ENCODE results near the gene PCDHGA9. TPM values are rescaled to one million over a fixed set of nuclear protein-coding genes. Genes with fewer than 3 reads are reported as not detected.
"Not testable (repeated sequence)": the region's sequence is repeated elsewhere in the genome, so short reads cannot be mapped to it uniquely, and the experiment has no call there.

The PCDHGA9 gene
- total RNA-seq, 6 experiments from 2014 or later: 1.0 to 2.5 (median 1.3) TPM

DNA sequence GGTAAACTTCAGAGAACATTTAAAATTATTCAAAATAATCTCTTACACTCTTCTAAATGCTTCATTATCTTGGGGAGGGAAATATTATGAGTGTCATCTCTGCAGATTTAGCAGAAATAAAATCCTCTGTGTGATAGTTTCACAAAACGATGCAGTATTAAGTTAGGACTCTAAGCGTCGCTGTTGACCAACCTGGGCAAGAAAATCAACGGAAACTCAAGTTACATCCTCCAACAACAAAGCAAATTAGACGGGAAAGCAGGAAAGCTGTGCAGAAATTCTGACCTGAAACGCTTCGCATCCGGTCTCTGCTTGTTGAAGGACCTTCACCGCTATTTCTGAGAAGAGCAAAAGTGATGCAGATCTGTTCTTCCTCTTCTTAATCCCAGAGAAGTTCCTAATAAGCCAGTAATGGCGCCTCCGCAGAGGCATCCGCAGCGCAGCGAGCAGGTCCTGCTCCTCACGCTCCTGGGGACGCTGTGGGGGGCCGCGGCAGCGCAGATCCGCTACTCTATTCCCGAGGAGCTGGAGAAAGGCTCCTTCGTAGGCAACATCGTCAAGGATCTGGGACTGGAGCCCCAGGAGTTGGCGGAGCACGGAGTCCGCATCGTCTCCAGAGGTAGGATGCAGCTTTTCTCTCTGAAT is 28.8 kb upstream of the PCDHGA9 start, which contains the start of gene PCDHGA6:
TSS of gene PCDHGA6 (plus strand) at position 219 of the 645 bp plus-strand sequence. CDS start at position 412, 193 bp downstream.
- Histone ChIP-seq H3K9me3 (peaks cover 0 to 10% (median 2%) of the 10 kb centered on the region in 4 donors), H3K4me3 (peak within 1 kb of the TSS in 1 of 3 donors; percentile 16), H3K27me3 (no peaks in the 10 kb centered on the region), H3K4me1 (no peaks in the 10 kb centered on the region), H3K36me3 (no peaks in the 10 kb centered on the region), H3K27ac (no peak within 1 kb of the TSS)
- intact Hi-C loops (cut with DNase I): no loop called here
- DNase-seq (no peak), ATAC-seq (peak in 1 of 4 donors; percentile 25)
- TF ChIP-seq, protein P1, sequence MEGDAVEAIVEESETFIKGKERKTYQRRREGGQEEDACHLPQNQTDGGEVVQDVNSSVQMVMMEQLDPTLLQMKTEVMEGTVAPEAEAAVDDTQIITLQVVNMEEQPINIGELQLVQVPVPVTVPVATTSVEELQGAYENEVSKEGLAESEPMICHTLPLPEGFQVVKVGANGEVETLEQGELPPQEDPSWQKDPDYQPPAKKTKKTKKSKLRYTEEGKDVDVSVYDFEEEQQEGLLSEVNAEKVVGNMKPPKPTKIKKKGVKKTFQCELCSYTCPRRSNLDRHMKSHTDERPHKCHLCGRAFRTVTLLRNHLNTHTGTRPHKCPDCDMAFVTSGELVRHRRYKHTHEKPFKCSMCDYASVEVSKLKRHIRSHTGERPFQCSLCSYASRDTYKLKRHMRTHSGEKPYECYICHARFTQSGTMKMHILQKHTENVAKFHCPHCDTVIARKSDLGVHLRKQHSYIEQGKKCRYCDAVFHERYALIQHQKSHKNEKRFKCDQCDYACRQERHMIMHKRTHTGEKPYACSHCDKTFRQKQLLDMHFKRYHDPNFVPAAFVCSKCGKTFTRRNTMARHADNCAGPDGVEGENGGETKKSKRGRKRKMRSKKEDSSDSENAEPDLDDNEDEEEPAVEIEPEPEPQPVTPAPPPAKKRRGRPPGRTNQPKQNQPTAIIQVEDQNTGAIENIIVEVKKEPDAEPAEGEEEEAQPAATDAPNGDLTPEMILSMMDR (IDR thresholded peaks at IDR 0.05): peak; percentile 4 to 31 (median 26)
- no peak for TF ChIP-seq POLR2A (IDR thresholded peaks at IDR 0.05)
- 11% methylated on average over 9 of the region's 27 CpGs for WGBS (ENCODE audit: insufficient coverage, low coverage, low lambda C conversion rate, missing lambda C conversion rate)

DNA sequence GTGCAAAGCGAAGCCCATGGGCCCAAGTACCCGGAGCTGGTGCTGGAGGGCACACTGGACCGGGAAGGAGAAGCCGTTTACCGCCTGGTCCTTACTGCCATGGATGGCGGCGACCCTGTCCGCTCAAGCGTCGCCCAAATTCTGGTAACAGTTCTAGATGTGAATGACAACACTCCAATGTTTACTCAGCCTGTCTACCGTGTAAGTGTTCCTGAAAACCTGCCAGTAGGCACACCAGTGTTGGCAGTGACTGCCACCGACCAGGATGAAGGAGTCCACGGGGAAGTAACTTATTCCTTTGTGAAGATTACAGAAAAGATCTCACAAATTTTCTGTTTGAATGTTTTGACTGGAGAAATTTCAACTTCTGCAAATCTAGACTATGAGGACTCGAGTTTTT is 28.0 kb upstream of the PCDHGA9 start:
- 64% methylated on average over 10 of the region's 14 CpGs for WGBS (ENCODE audit: insufficient coverage, low coverage, low lambda C conversion rate, missing lambda C conversion rate)
- Histone ChIP-seq H3K9me3 (peaks cover 0 to 10% (median 2%) of the 10 kb centered on the region in 4 donors), H3K36me3 (no peaks in the 10 kb centered on the region), H3K4me1 (no peaks in the 10 kb centered on the region), H3K27ac (no peak overlapping the region), H3K4me3 (no peak overlapping the region), H3K27me3 (no peaks in the 10 kb centered on the region)
- intact Hi-C loops (cut with DNase I): no loop called here
- TF ChIP-seq, protein P1 (IDR thresholded peaks at IDR 0.05): no peak
- no peak for TF ChIP-seq POLR2A (IDR thresholded peaks at IDR 0.05)
- DNase-seq (no peak), ATAC-seq (no peak)

DNA sequence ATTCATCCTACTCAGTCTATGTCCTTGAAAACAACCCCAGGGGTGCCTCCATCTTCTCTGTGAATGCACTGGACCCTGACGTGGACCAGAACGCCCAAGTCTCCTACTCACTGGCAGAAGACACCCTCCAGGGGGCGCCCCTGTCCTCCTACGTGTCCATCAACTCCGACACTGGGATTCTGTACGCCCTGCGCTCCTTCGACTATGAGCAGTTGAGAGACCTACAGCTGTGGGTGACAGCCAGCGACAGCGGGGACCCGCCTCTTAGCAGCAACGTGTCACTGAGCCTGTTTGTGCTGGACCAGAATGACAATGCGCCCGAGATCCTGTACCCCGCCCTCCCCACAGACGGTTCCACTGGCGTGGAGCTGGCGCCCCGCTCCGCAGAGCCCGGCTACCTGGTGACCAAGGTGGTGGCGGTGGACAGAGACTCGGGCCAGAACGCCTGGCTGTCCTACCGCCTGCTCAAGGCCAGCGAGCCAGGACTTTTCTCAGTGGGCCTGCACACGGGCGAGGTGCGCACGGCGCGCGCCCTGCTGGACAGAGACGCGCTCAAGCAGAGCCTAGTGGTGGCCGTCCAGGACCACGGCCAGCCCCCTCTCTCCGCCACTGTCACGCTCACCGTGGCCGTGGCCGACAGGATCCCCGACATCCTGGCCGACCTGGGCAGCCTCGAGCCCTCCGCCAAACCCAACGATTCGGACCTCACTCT is 27.0 kb upstream of the PCDHGA9 start:
- H3K36me3 ChIP-seq; H3K27me3 ChIP-seq; DNase-seq; intact Hi-C loops (cut with DNase I); H3K4me3 ChIP-seq; H3K27ac ChIP-seq; ATAC-seq; H3K4me1 ChIP-seq: not testable (repeated sequence)
- WGBS (ENCODE audit: insufficient coverage, low coverage, low lambda C conversion rate, missing lambda C conversion rate): 38% methylated on average over 11 of the region's 48 CpGs
- peaks cover 0 to 10% (median 2%) of the 10 kb centered on the region in 4 donors for H3K9me3 ChIP-seq

DNA sequence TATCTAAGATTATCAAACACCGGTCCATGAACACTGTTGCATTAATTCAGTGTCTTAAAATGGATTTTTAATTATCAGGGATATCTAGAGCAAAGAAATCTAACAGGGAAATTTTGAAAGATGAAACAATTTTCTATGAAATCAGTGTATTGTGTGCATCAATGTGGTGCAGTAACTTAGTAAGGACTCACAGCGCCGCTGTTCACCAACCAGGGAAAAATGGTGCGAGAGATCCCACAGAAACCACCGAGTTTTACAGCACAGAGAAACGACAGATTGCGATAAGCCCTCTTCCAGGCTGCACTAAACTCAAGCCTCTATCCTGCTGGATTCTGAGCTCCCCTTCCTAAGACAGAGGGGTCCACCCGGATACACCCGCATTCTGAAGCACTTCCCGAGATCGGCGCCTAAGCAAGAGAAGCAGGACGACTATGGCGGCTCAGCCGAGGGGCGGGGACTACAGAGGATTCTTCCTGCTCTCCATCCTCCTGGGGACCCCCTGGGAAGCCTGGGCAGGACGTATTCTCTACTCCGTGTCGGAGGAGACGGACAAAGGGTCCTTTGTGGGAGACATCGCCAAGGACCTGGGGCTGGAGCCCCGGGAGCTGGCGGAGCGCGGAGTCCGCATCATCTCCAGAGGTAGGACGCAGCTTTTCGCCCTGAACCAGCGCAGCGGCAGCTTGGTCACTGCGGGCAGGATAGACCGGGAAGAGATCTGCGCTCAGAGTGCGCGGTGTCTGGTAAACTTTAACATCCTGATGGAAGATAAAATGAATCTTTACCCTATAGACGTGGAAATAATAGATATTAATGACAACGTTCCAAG is 19.9 kb upstream of the PCDHGA9 start, which contains the start of gene PCDHGA7:
TSS of gene PCDHGA7 (plus strand) at position 274 of the 826 bp plus-strand sequence. CDS start at position 432, 158 bp downstream.
- no peaks in the 10 kb centered on the region for H3K4me1 ChIP-seq
- peaks cover 0 to 4% (median 0%) of the 10 kb centered on the region in 4 donors for H3K9me3 ChIP-seq
- TF ChIP-seq POLR2A (IDR thresholded peaks at IDR 0.05): no peak
- TF ChIP-seq, protein P1 (IDR thresholded peaks at IDR 0.05): peak in 3 of 4 donors; percentile 5 to 15 (median 9)
- 15% methylated on average over 21 of the region's 37 CpGs for WGBS (ENCODE audit: insufficient coverage, low coverage, low lambda C conversion rate, missing lambda C conversion rate)
- peak within 1 kb of the TSS in 2 of 3 donors; percentile 3 to 14 for H3K4me3 ChIP-seq
- H3K36me3 ChIP-seq: no peaks in the 10 kb centered on the region
- no peak within 1 kb of the TSS for H3K27ac ChIP-seq
- intact Hi-C loops (cut with DNase I): no loop called here
- ATAC-seq (peak in 1 of 4 donors; percentile 53), DNase-seq (no peak)
- H3K27me3 ChIP-seq: no peaks in the 10 kb centered on the region

Measured in right lobe of liver (tissue), 6 donors.